K562 (cell line): ENCODE results near the gene SLC25A44. TPM values are rescaled to one million over a fixed set of nuclear protein-coding genes. Genes with fewer than 3 reads are reported as not detected.

ENCODE experiments used
- ATAC-seq: fragments of 200-7000 bp; cut with Tn5 transposase; 3 replicates; pipeline ENCODE4 v1.9.1; 2020; ENCODE audit warnings: moderate library complexity
- BruUV-seq: library from RNA; stranded (reverse); fragments of 400-500 nt; replicated peaks from 2 replicates; lab custom pipeline; 2021; lab: Mats Ljungman, UMichigan
- CTCF ChIA-PET: fragments of 300-600 bp; formaldehyde crosslinking; extraction: SDS; loops from one replicate; lab custom pipeline; 2021; ENCODE audit warnings: low intra/inter-chr PET ratio; lab: Yijun Ruan, JAX
- POLR2A ChIA-PET: fragments of 300-600, 350-650 bp; sonication (Branson Sonifier 250); formaldehyde crosslinking; extraction: SDS; loops from one replicate; lab custom pipeline; 2021; ENCODE audit warnings: antibody characterized with exemption, inconsistent platforms; lab: Yijun Ruan, JAX
- DNase-seq, 4 experiments: peaks; one replicate each; pipeline versions ENCODE4 v3.0.0 to v3.0.0-alpha.2; 2011 to 2018; ENCODE audit warnings: low spot score in 3 of 4, mixed read lengths in 3 of 4; ENCODE audit errors: extremely low read depth in 1 of 4
- FAIRE-seq: peaks from 2 replicates; lab custom pipeline; 2011; peaks lifted over from hg19 to GRCh38; lab: Jason Lieb, UNC
- H2AFZ ChIP-seq: 2 replicates; pipeline ENCODE4 v1.6.0; 2011; ENCODE audit warnings: low read depth, low read length, control low read depth, inconsistent platforms
- H3K27ac ChIP-seq: fragments of 200-600 bp; 3 replicates; pipeline ENCODE4 v1.8.0; 2011; ENCODE audit warnings: low read depth, mild to moderate bottlenecking, control low read depth, inconsistent platforms, low read length, moderate library complexity, mixed read lengths; ENCODE audit errors: extremely low read depth
- H3K27me3 ChIP-seq, 2 experiments: fragments of 300-600 bp in 1 of 2; 2 replicates in 1 of 2; 3 replicates in 1 of 2; pipeline versions ENCODE4 v1.6.0 to v1.8.0; 2011; ENCODE audit warnings: inconsistent platforms in 2 of 2, low read length in 2 of 2, mild to moderate bottlenecking in 1 of 2, mixed read lengths in 1 of 2, moderate library complexity in 1 of 2; ENCODE audit not compliant: control insufficient read depth in 2 of 2, insufficient read depth in 2 of 2
- H3K36me3 ChIP-seq: fragments of 300-600 bp; 3 replicates; pipeline ENCODE4 v1.8.0; 2011; ENCODE audit warnings: mild to moderate bottlenecking, low read length, inconsistent platforms; ENCODE audit not compliant: control insufficient read depth, insufficient read depth
- H3K4me1 ChIP-seq, 2 experiments: fragments of 200-600 bp in 1 of 2; replicated peaks in 1 of 2; 2 replicates in 1 of 2; 3 replicates in 1 of 2; pipeline versions ENCODE4 v1.5.1 to v1.8.0; 2011; ENCODE audit warnings: inconsistent platforms in 2 of 2, low read length in 2 of 2, mild to moderate bottlenecking in 1 of 2, mixed read lengths in 1 of 2, moderate library complexity in 1 of 2; ENCODE audit not compliant: control insufficient read depth in 2 of 2, insufficient read depth in 2 of 2
- H3K4me2 ChIP-seq: 2 replicates; pipeline ENCODE4 v1.6.1; 2011; ENCODE audit warnings: low read length, control low read depth, inconsistent platforms, mixed read lengths; ENCODE audit not compliant: insufficient read depth
- H3K4me3 ChIP-seq: fragments of 200-600 bp; sonication (generic), shearing (Covaris generic); 2 replicates; pipeline ENCODE4 v1.5.1; 2016; ENCODE audit warnings: control low read depth, inconsistent platforms
- H3K79me2 ChIP-seq: fragments of 200-600 bp; 3 replicates; pipeline ENCODE4 v1.8.0; 2011; ENCODE audit warnings: low read length, inconsistent platforms; ENCODE audit not compliant: control insufficient read depth, insufficient read depth
- H3K9ac ChIP-seq, 2 experiments: 2 replicates each; pipeline versions ENCODE4 v1.6.0 to v1.6.1; 2011; ENCODE audit warnings: low read depth in 2 of 2, low read length in 2 of 2, control low read depth in 1 of 2, inconsistent platforms in 1 of 2, mild to moderate bottlenecking in 1 of 2, mixed read lengths in 1 of 2; ENCODE audit not compliant: insufficient read depth in 1 of 2
- H3K9me1 ChIP-seq: one replicate; pipeline ENCODE4 v1.6.0; 2011; ENCODE audit warnings: inconsistent platforms, mild to moderate bottlenecking, low read length, moderate library complexity; ENCODE audit not compliant: control insufficient read depth, insufficient read depth
- H3K9me3 ChIP-seq: replicated peaks from 2 replicates; pipeline ENCODE4 v1.5.1; 2011; ENCODE audit warnings: low read depth, low read length, inconsistent platforms; ENCODE audit not compliant: control insufficient read depth, insufficient read depth
- H4K20me1 ChIP-seq: replicated peaks from 2 replicates; pipeline ENCODE4 v1.6.1; 2011; ENCODE audit warnings: low read length, inconsistent platforms, mixed read lengths; ENCODE audit not compliant: control insufficient read depth, insufficient read depth
- CREB3L1 ChIP-seq: fragments of 450-650 bp; IDR thresholded peaks from 2 replicates; pipeline ENCODE4 v1.6.1; 2014; ENCODE audit warnings: low read depth, mild to moderate bottlenecking, moderate library complexity, borderline replicate concordance
- HBP1 ChIP-seq: fragments of 450-650 bp; formaldehyde crosslinking; IDR thresholded peaks from 2 replicates; pipeline ENCODE4 v1.4.0; 2022; ENCODE audit warnings: missing genetic modification characterization
- ID3 ChIP-seq, 2 experiments: fragments of 250-450 bp in 1 of 2; fragments of 450-650 bp in 1 of 2; sonication (Bioruptor Pico) in 1 of 2; IDR thresholded peaks; 2 replicates each; pipeline versions ENCODE4 v1.6.1 to v1.8.0; 2016 to 2021; ENCODE audit warnings: mild to moderate bottlenecking in 2 of 2, moderate library complexity in 2 of 2, missing compliant biosample characterization in 1 of 2, missing genetic modification characterization in 1 of 2
- PRPF4 ChIP-seq: fragments of 200-400 bp; formaldehyde crosslinking; IDR thresholded peaks from one replicate; pipeline ENCODE4 v1.6.1; 2017; ENCODE audit warnings: low read length, low read depth, mild to moderate bottlenecking; ENCODE audit not compliant: insufficient read depth, poor library complexity, severe bottlenecking
- RBM15 ChIP-seq: fragments of 200-400 bp; formaldehyde crosslinking; IDR thresholded peaks from 2 replicates; pipeline ENCODE4 v1.6.1; 2018; ENCODE audit warnings: mild to moderate bottlenecking, low read length, moderate library complexity; ENCODE audit not compliant: insufficient read depth
- SMARCB1 ChIP-seq: IDR thresholded peaks from 2 replicates; pipeline ENCODE4 v1.6.1; 2011; ENCODE audit warnings: improper control_type of control experiment, low read depth; ENCODE audit not compliant: insufficient read length
- UBTF ChIP-seq, 2 experiments: IDR thresholded peaks; 2 replicates each; pipeline ENCODE4 v1.6.1; 2012; ENCODE audit warnings: improper control_type of control experiment in 2 of 2, low read depth in 2 of 2, low read length in 2 of 2, borderline replicate concordance in 1 of 2
- XRCC5 ChIP-seq: fragments of 200-400 bp; formaldehyde crosslinking; IDR thresholded peaks from 2 replicates; pipeline ENCODE4 v1.6.1; 2017; ENCODE audit warnings: low read depth, mild to moderate bottlenecking, low read length
- WGBS: fragments of 100-300 bp; shearing (Covaris generic); methylation state at CpG from one replicate; pipeline ENCODE4 v1.1.6; 2016; ENCODE audit warnings: low coverage, mixed read lengths; ENCODE audit not compliant: insufficient coverage; ENCODE audit errors: missing lambda C conversion rate; 5-methylcytosine and 5-hydroxymethylcytosine counted together
- in situ Hi-C: fragments of 300-500 bp; cut with MboI; formaldehyde crosslinking; loops from 4 replicates; pipeline ENCODE4 v1.15.0; 2018; ENCODE audit warnings: inconsistent platforms, mixed read lengths
- intact Hi-C: fragments of 100-400 bp; cut with micrococcal nuclease; formaldehyde crosslinking; loops from 2 replicates; pipeline ENCODE4 v1.14.2; 2022
- polyA plus RNA-seq, 8 experiments: library from polyadenylated mRNA; depleted of rRNA in 4 of 8; stranded (reverse) in 5 of 8; unstranded in 3 of 8; fragments of >200 nt; fragmentation: Nextera tagmentation in 2 of 8; fragmentation: Illumina TruSeq in 1 of 8; extraction: Ambion mirVana in 2 of 8; extraction: Trizol in 1 of 8; gene quantifications; 2 replicates each; pipeline versions ENCODE4 v1.2.1 to v1.2.3, GENCODE V29; 2011 to 2014; ENCODE audit warnings: inconsistent platforms in 1 of 8, missing spikeins in 1 of 8
- total RNA-seq, 7 experiments: library from RNA; depleted of rRNA in 6 of 7; stranded (reverse); fragments of >200 nt in 6 of 7; fragmentation: Illumina TruSeq in 2 of 7; extraction: Trizol in 2 of 7; gene quantifications; 2 replicates each; pipeline versions ENCODE4 v1.2.1 to v1.2.3, GENCODE V29; 2011 to 2021; ENCODE audit warnings: low replicate concordance in 1 of 7

Gene SLC25A44
- total and polyA plus RNA-seq, 9 of the 15 experiments (the other 6 are each of a cell fraction or from before 2014, with no cell fraction given) = 4.4 to 22.8 (median 12.5) TPM

GRCh38 chr1:156195853-156196252, 1.9 kb downstream of the SLC25A44 start:
- Histone ChIP-seq H4K20me1 (no peaks in the 10 kb centered on the region), H3K4me3 (no peak overlapping the region), H3K9ac (no peak overlapping the region), H3K4me1 (peaks cover 6 to 12% of the 10 kb centered on the region in 2 experiments), H3K9me1 (no peaks in the 10 kb centered on the region), H2AFZ (no peak overlapping the region), H3K27ac (no peak overlapping the region), H3K27me3 (no peaks in the 10 kb centered on the region), H3K79me2 (peaks cover 48% of the 10 kb centered on the region), H3K9me3 (no peaks in the 10 kb centered on the region), H3K4me2 (no peak overlapping the region), H3K36me3 (peaks cover 36% of the 10 kb centered on the region)
- no peak for DNase-seq
- ChIA-PET CTCF (no interaction called here), POLR2A (interaction anchor here (0.6 to 9.2 kb wide), 2 partner anchors 16 to 18 kb away, joined by 5 to 62 read pairs; partner anchors contain the start of gene PMF1)
- no TSS peak for BruUV-seq
- no peak for FAIRE-seq
- TF ChIP-seq CREB3L1 (no peak), SMARCB1 (no peak), PRPF4 (no peak), ID3 (CRISPR knock-in tag; IDR thresholded peaks at IDR 0.05) (no peak), ID3 (tag; IDR thresholded peaks at IDR 0.05) (no peak), HBP1 (CRISPR knock-in tag) (no peak), XRCC5 (no peak), RBM15 (no peak), UBTF (IDR thresholded peaks at IDR 0.05; ENCODE audit: borderline replicate concordance in 1 of 2, low read depth in 2 of 2, low read length in 2 of 2) (no peak)
- ATAC-seq = no peak
- in situ Hi-C loops (no loop called here), intact Hi-C loops (no loop called here)
- 68% methylated on average over 4 of the region's 4 CpGs for WGBS
